Measurements from ENCODE around the gene TPSD1.

DNA sequence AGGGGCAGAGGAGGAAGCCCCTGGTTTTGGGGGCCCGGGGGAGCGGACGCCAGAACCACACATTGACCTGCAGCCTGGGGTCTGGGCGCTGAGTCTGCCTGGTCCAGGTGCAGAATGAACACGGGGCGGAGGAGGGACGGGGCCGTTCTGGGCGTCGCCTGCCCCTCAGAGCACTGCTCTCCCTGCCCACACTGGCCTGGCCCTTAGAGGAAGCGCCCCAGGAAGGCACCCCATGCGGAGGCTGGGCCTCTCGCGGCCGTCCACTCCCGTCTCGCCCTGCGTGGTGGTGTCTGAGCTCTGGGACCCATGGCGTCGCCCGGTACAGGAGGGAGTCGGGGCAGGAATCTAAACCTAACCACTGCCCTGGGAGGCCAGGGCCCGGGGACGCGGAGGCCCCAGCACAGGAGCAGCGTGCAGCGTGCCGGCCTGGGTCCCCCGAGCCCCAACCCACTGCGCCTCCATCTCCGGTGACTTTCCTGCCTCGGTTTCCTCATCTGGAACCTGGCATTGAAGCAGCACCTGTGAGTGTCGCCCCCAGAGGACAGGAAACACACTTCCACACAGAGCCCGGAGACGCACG, 4.3 kb downstream of the TPSD1 start:
- TF ChIP-seq EZH2 (IDR thresholded peaks at IDR 0.05; ENCODE audit: insufficient read depth, poor library complexity, severe bottlenecking) (no peak), EZH2phosphoT487 (IDR thresholded peaks at IDR 0.05; ENCODE audit: insufficient read depth, low read depth) (no peak)
